ENCODE measurements around the gene TBXT.
"Not testable (repeated sequence)": the region's sequence is repeated elsewhere in the genome, so short reads cannot be mapped to it uniquely, and the experiment has no call there.

Gene TBXT, protein sequence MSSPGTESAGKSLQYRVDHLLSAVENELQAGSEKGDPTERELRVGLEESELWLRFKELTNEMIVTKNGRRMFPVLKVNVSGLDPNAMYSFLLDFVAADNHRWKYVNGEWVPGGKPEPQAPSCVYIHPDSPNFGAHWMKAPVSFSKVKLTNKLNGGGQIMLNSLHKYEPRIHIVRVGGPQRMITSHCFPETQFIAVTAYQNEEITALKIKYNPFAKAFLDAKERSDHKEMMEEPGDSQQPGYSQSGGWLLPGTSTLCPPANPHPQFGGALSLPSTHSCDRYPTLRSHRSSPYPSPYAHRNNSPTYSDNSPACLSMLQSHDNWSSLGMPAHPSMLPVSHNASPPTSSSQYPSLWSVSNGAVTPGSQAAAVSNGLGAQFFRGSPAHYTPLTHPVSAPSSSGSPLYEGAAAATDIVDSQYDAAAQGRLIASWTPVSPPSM

DNA sequence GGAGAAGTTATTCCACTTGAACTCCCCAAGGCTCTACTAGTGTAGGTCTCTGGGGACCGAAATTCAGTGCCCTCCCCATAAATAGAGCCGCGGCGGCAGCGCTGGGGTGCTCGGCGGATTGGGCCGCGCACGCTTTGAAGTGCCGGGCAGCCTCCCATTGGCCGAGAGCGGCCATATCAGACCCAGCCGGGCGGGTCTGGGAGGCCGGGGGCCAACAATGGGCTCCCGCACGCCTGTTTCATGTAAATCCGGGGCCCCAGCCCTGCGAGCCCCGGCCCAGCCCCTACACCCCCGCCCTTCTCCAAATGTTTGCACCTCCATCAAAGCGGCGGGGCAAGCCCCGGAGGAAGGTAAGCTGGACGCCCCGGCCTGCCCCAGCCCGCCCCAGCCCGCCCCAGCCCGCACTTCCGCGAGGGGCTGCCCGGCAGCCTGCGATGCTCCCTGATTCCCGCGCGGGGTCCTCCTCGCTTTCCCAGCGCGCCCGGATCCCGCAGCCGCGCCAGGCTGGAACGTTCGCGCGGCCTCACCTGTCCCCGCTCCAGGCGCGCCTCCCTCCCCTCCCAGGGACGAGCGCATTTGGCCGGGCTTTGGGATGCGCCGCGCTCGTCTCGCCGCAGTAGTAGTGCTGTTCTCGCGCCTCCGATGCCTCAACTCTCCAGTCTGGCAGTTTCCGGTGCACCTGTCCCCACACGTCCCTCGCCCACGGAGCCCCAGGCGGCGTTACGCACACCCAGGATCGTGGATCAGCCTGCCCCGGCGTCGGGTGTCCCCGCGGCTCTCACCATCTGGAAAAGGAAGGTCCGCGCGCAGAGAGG lies at the start of gene TBXT:
Gene TBXT (minus strand): TSS at position 51 of the 815 bp plus-strand sequence. CDS start 260 bp downstream, outside the sequence.
- DNase-seq (ENCODE audit: low spot score) = no peak

DNA sequence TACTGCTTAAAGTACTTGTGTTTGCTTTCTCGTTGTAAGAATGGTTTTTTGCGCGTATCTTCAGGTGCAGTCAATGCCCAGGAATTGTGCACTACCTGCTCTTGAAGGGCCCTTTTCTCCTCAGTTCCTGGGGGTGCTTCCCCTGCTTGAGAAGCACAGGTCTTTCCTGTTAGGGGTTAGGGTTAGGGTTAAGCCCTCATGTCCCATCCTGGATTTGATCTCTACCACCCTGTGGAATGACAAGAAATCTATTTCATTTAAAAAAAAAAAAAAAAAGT lies 39.6 kb upstream of the TBXT start:
- no peak for DNase-seq (ENCODE audit: low spot score)

DNA sequence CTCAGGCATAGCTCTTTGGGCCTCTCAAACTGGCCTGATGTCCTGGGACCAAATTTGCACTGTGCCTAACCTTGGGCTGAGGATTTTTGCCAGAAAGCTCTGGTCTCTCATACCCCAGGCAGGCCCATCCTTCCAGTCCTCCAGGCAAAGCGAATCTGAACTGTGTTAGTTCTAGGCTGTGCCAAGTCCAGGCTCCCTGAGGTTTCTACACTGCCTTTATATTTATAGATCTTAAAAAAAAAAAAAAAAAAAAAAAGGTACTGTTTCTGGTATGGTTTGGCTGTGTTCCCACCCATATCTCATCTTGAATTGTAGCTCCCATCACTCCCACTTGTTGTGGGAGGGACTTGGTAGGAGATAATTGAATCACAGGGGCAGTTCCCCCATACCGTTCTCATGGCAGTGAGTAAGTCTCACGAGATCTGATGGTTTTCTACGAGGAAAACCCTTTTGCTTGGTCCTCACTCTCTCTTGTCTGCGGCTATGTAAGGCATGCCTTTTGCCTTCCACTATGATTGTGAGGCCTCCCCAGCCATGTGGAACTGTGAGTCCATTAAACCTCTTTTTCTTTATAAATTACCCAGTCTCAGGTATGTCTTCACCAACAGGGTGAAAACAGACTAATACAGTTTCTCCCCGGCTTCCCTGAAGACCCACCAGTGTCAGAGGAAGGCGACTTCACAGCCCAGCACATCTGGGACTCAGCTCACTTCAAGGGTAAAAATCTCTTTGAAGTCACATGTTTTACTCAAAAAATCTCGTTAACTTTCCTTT lies 39.0 kb upstream of the TBXT start:
- no peak for DNase-seq (ENCODE audit: low spot score)

DNA sequence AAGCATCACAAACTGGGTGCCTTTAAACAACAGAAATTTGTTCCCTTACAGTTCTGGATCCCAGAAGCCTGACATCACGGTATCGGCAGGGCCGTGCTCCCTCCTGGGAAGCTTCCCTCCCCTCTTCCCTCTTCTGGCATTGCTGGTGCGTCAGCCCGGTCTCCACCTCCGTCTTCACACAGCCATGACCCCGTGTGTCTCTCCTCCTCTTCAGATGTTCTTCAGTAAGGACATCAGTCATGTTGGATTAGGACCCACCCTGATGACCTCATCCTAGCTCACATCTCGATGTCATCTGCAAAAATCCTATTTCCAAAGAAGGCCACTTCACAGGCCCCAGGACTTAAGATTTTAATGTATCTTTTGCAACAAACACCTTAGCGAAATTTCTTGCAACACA lies 38.4 kb upstream of the TBXT start:
- no peak for DNase-seq (ENCODE audit: low spot score)

DNA sequence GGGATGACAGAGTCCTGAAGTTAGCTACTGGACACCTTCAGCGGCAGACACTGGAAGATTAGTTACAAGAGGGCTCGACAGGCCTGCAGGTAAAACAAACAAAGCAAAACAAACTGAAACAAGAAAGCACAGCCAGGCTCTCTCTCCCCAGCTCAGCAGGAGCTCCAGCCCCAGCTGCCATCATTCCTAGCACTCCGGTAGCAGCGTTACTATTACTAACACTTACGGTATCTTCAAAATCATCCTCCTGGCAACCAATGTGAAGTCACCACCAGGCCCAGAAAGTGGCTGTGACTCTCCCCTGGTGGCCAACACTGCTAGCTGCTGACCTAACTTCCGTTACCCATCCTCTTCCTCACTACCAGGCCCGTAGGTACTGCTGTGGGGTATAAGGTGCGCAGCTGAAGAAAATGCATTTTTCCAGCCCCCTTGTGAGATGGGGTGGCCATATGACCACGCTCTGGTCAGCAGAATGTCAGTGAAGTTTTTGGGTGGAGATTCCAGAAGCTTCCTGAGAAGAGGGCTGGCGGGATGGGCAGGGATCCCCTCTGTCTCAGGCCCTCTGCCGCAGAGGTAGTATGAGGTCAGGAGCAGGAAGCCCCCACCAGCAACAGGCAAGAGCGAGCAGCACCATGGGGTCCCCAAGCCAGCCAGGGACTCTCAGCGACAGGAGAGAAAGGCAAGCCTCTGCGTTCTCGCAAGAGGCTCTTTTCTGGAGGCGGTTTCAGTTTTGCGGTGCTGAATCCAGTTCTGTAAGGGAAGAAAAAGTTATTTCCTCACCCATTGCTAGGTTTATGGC lies 37.4 kb upstream of the TBXT start:
- DNase-seq (ENCODE audit: low spot score) = no peak

DNA sequence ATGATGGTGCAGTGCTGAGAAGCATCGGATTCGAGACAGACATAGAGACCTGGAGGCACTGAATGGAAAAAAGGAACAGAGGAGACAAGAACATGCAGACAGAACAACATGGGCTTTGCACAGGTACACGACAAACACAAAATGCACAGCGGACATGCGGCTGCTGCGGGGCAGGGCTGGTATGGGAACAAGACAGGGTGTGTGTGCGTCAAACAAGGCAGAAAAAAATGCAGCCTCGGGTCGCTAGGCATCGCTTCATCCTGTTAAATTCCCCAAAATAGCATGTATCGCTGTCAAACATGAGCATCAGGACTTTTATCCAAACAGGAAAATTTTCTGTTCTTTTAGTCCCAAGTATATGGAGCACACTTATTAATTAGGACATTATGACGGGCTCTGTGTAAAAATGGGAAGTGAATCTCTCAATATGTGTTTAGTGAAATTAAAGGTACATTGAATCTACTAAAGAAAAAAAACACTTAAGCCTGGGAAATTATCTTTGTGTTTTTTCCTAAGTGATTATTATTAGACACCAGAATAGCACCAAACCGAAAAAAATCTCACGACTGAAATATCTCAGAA lies 36.1 kb upstream of the TBXT start:
- no peak for DNase-seq (ENCODE audit: low spot score)

DNA sequence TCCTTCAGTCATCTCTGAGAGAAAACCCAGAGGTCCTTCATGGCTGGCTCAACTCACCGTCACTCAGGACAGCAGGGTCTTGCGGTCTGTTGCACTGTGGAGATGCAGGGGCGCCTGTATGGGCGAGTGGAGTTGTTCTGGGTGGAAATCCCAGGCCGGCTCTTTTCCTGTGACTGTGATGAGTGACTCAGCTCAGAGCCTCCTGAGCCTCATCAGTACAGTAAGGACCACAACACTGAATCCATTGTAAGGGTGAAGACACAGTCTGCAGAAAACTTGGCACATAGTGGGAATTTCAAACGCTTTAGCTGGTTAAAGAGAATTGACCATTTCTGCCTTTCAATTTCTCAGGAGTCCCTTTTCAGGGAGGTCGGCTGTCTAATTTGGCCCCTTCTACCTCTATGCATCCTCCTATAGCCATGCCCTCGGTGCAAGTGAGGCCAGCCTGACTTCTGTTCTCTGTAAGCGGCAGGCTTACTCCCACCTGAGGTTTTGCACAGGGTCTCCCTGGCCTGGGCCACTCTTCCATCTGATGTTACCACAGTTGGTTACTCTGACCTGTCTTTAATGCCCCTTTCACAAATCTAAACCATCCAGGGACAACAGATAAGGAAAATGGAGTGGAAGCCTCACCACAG lies 35.5 kb upstream of the TBXT start:
- no peak for DNase-seq (ENCODE audit: low spot score)

DNA sequence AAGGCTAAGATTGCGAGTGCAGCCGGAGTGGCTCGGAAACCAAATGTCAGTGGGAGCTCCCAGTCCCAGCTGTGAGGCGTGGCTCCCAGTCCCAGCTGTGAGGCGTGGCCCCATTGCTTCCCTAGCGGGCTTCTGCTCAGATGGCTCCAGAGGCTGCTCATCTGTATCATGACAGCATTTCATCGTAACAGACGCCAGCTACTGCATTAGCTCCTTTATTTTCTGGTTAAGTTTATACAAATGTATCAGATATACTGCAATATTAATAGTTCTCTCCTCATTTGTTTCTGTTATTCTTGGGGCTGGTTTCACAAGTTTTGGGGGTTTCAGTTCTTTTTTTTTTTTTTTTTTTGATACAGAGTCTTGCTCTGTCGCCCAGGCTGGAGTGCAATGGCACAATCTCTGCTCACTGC lies 34.7 kb upstream of the TBXT start:
- no peak for DNase-seq (ENCODE audit: low spot score)

DNA sequence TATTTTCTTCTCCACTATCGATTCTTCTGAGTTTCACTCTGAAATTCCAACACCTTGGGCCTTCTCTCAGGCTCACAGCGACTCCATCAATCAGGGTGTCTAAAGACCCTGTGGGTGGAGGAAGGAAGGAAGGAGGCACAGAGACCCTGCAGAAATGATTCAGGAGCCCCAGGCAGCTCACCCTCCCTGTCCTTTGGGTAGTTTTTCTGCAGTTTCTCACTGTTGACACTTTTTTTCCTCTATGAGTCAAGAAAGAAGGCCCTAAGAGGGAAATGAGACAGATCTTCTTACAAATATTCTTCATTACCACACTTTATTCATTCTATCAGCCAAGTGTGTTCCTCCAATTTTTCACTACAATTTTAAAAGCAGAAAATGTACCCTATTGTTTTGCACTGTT lies 34.2 kb upstream of the TBXT start:
- no peak for DNase-seq (ENCODE audit: low spot score)

DNA sequence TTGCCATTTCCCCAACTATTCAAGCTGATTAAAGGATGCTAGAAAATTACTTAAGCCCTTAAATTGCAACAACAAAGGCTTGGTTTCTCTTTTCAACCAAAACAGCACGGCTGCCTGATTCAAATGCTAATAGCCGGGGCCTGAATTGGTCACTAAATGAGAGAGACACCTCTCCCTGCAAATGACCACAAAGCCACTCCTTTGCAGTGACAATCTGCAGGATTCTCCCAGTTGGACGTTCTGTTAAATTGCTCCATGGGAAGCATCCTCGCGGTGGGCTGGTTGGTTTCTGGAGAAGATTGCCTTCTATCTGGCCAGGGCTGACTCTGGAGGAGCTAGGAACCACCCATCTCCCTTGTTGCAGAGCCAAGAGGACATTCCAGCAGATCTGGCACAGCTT lies 29.7 kb upstream of the TBXT start:
- no peak for DNase-seq (ENCODE audit: low spot score)

DNA sequence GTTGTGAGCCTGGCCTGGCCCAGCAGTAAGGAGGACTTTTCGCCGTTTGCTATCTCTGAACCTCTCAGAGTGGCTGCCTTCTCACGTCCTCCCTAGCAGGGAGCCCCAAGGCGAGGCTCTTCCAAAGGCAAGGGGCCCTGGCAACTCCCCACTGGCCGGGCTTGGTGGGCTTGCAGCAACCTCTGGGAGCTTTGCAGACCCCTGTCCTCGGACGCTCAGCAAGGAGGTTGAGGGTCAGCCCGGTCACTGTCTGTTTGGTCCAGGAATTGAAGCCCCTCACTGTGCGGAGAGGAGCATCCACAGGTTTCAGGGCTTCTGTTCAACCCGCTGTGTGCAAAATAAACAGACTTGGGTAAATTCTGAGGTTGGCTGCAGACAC lies 28.2 kb upstream of the TBXT start:
- no peak for DNase-seq (ENCODE audit: low spot score)

DNA sequence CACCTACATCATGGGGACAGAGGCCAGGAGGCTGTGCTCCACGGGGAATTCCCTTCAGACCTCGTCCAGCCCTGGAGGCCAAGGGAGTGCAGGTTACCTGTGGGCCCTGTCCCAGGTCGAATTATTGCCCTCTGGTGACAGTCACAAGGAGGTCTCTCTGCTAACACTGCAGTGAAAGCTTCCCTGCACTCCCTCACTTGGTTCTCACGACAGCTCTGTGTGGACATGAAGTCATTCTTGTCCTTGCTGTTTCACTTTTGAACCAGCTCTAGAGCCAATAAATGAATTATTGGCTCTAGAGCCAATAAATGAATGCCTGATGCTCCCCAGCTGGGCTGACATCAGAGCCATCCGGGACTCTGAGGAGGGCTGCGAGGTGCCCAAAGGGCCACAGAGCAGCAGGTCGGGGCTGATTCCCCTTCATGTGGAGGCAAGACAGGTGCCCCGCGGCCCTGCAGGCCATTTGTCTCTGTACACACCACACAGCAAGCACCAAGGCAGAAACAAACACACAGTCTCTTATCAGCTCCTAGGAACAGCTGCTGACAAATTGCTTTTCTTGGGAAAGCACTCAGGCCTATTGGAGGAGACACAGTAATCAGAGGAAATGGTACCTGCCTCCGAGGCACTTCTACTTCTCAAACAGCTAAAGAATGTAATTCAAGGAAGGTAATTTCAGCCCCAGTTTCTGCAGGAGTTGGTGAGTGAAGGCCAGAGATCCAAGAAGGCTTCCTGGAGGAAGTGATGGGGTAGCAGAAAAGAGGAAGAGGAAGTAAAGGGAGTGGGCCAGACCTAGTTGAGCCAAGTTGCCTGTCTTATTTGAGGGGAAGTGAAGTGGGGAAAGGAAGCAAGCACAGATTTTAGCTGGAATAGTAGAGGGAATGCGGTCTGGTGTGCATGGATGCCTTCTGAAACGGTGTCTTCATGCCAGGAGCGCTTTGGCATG lies 27.5 kb upstream of the TBXT start:
- DNase-seq (ENCODE audit: low spot score) = no peak

DNA sequence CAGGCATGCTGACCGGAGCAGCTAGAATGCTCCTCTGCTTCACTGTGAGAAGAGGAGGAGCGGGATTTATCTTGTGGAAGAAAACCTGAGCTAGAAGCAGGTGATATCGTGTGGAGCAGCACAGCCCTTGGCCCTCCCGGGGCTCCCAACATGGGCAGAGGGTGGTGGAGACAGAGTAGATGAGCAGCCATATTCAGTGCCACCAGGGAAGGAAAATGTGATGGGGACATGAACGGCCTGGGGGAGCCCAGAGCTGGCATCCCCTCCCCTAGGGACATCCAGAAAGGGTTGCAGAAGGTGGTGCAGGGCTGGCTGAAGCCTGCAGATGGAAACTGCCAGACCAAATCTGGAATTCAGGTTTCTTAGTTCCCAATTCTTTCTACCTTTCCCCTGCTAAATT lies 24.9 kb upstream of the TBXT start:
- no peak for DNase-seq (ENCODE audit: low spot score)

DNA sequence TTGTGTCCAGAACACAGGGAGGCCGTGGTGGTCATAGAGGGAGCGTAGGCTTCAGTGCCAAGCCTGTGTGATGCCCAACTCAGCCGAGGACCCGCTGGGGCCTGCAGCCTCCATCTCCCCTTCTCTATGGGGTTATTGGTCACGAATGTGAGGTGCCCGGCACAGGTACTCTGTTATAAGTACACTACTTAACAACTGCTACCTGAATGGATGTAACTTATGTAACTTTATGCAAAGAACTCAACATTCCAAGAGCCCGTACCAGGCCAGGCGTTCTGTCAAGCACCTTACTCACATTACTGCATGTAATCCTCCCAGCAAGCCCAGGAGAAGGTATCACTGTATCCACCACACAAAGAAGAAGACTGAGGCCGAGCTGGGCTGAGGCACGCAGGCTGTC lies 24.5 kb upstream of the TBXT start:
- no peak for DNase-seq (ENCODE audit: low spot score)

DNA sequence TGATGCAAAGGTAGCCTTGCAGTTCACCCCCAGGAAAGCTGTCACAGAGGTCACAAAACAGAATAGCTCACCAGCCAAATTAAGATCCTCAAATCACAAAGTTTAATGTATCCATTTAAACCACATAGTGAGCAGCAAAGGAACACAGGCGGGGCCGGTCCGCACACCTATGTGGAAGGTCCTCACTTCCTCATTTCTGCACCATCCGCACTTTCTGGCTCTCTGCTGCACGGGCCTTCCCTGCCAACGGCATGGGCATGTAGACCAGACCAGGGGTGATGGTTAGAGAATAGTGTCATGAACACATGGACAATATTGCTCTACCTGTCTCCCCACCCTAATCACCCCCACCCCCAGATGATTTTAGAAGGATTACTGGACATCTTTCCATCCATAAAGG lies 12.1 kb upstream of the TBXT start:
- no peak for DNase-seq (ENCODE audit: low spot score)

DNA sequence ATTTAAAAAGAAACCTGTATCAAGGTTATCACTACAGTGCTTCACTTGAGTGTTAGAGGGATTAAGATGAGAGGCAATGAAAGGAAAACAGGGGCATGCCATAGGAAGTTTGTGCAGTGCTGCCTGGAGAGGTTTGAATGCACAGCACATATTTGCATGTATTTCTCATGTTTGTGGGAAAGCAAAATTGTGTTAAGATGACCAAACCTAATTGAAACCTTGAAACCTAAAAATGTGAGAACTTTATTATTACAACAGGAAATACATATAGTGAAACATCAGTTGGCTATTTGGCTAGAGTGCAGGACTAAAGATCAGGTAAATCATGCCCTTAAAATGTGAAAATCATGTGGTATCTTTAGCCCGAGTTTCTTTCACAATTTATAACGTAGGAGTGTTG lies 8.5 kb upstream of the TBXT start:
- DNase-seq (ENCODE audit: low spot score) = no peak

DNA sequence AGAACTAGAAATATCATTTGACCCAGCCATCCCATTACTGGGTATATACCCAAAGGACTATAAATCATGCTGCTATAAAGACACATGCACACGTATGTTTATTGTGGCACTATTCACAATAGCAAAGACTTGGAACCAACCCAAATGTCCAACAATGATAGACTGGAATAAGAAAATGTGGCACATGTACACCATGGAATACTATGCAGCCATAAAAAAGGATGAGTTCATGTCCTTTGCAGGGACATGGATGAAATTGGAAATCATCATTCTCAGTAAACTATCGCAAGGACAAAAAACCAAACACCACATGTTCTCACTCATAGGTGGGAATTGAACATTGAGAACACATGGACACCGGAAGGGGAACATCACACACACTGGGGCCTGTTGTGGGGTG lies 7.4 kb upstream of the TBXT start:
- DNase-seq (ENCODE audit: low spot score) = not testable (repeated sequence)

DNA sequence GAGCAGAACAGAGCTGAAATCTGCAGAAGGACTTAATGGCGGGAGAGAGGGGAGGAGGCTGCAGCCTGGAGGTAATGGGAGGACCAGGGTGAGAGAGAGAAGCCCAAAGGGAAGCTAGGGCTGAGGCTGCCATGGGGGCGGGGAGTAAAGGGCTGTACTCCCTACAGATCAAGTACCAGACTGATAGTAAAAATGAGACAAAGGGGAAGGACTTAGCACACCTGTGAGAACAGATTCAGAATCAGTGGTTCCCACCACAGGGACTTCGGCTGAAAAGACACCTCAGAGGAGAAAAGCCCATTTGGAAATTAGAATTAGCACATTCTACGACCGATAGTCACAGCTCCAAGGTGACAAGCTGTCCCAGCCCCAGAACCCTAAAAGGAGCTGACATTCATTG lies 6.4 kb upstream of the TBXT start:
- DNase-seq (ENCODE audit: low spot score) = no peak

DNA sequence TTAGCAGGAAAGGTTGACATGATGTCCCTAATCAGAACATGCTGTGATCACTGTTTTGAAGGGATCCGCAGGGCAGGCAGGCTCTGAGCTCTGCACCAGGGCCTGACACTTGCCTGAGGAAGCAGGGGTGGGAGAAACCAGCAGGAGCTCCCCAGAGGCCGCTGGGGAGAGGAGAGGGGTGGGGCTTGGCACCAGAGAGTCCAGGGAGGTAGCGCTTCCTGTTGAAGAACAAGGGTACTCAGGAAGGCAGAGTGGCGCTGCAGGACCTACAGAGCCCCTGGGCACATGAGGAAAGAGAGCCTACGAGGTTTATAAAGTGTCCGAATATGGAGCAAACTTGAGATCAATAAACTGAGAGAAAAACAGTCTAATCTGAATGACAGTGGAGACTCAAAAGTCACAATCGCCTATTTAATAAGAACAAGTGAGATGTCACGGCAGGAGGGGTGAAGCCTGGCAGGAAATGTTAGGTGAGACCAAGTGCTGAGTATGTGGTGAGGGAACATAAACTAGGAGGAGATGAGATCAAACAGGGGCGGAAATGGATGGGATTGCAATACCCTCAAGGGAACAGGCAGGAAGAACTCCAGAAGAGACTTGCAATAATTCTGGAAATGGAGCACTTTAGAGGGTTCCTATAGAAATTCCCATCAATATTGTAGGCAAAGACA lies 5.8 kb upstream of the TBXT start:
- DNase-seq (ENCODE audit: low spot score) = no peak

Measured in AG08396 (cell line).